Muscle of arm (tissue), 12 donors: ENCODE data around the gene TNS1. TPM values are rescaled to one million over a fixed set of nuclear protein-coding genes. Genes with fewer than 3 reads are reported as not detected.

Experiments
- DNase-seq: peaks from one replicate; pipeline ENCODE4 v3.0.0-alpha.2; 2013
- polyA plus RNA-seq, 12 donors: library from polyadenylated mRNA; unstranded; fragments of 120-200 nt; gene quantifications; one replicate each; pipeline ENCODE4 v1.2.1, GENCODE V29; 2013; ENCODE audit not compliant: insufficient read length in 12 of 12

Gene TNS1
- polyA plus RNA-seq, 12 donors: 88.6 to 146 (median 122) TPM

- DNase-seq: no peak
Observed at GRCh38 chr2:218031771-218032257, 29.0 kb upstream of the TNS1 start.

GRCh38 chr2:218031261-218031660, 28.5 kb upstream of the TNS1 start:
- DNase-seq: no peak

GRCh38 chr2:218030409-218031195, 27.8 kb upstream of the TNS1 start:
- DNase-seq: no peak

- no peak for DNase-seq
Observed at GRCh38 chr2:218029366-218030360, 26.9 kb upstream of the TNS1 start.

- DNase-seq: no peak
Observed at GRCh38 chr2:218028562-218029348, 26.0 kb upstream of the TNS1 start.

- DNase-seq: no peak
Observed at GRCh38 chr2:218028189-218028495, 25.3 kb upstream of the TNS1 start.

- no peak for DNase-seq
Observed at GRCh38 chr2:218027426-218028188, 24.8 kb upstream of the TNS1 start.

- no peak for DNase-seq
Observed at GRCh38 chr2:218026676-218027425, 24.1 kb upstream of the TNS1 start.

- no peak for DNase-seq
Observed at GRCh38 chr2:218026244-218026643, 23.4 kb upstream of the TNS1 start.

- DNase-seq: no peak
Observed at GRCh38 chr2:218024871-218025270, 22.1 kb upstream of the TNS1 start.

- no peak for DNase-seq
Observed at GRCh38 chr2:218024336-218024735, 21.5 kb upstream of the TNS1 start.

- no peak for DNase-seq
Observed at GRCh38 chr2:218023636-218024035, 20.8 kb upstream of the TNS1 start.

GRCh38 chr2:218022851-218023530, 20.2 kb upstream of the TNS1 start:
- no peak for DNase-seq

GRCh38 chr2:218022131-218022850, 19.5 kb upstream of the TNS1 start:
- no peak for DNase-seq

- no peak for DNase-seq
Observed at GRCh38 chr2:218021536-218022071, 18.8 kb upstream of the TNS1 start.

- DNase-seq: no peak
Observed at GRCh38 chr2:218020966-218021535, 18.3 kb upstream of the TNS1 start.

GRCh38 chr2:218020281-218020680, 17.5 kb upstream of the TNS1 start:
- no peak for DNase-seq

GRCh38 chr2:218019411-218020060, 16.7 kb upstream of the TNS1 start:
- no peak for DNase-seq
